GM18951 (cell line): Measurements from ENCODE around the gene NAB1.
A peak's percentile ranks its signal among the peaks of the same experiment; 100 is the strongest.
"Not testable (repeated sequence)": the region's sequence is repeated elsewhere in the genome, so short reads cannot be mapped to it uniquely, and the experiment has no call there.

ENCODE experiments used
- POLR2A ChIP-seq: IDR thresholded peaks from 4 replicates; pipeline ENCODE4 v1.6.1; 2011; ENCODE audit warnings: mild to moderate bottlenecking; ENCODE audit not compliant: insufficient read length, insufficient read depth; ENCODE audit errors: extremely low read depth
- in situ Hi-C: fragments of 300-500 bp; cut with MboI; formaldehyde crosslinking; loops from one replicate; pipeline ENCODE4 v1.12.0; 2022; ENCODE audit warnings: low sequenced_read_pairs, mixed read lengths, inconsistent platforms; ENCODE audit not compliant: unreplicated experiment

Gene NAB1

GRCh38 chr2:190649035-190649797, at the start of gene NAB1:
Gene NAB1, plus strand, starts transcription at chr2:190649083. Its CDS starts 10,094 bp downstream, at chr2:190659177.
- TF ChIP-seq POLR2A: peak; percentile 55
- in situ Hi-C loops: no loop called here

- in situ Hi-C loops: no loop called here
- TF ChIP-seq POLR2A: no peak
Measured at GRCh38 chr2:190599546-190600220, 49.2 kb upstream of the NAB1 start.

GRCh38 chr2:190600293-190601103, 48.4 kb upstream of the NAB1 start:
- no peak for TF ChIP-seq POLR2A
- in situ Hi-C loops: no loop called here

GRCh38 chr2:190603374-190603773, 45.5 kb upstream of the NAB1 start:
- in situ Hi-C loops: no loop called here
- TF ChIP-seq POLR2A: no peak

GRCh38 chr2:190607014-190607597, 41.8 kb upstream of the NAB1 start:
- no peak for TF ChIP-seq POLR2A
- in situ Hi-C loops: no loop called here

- TF ChIP-seq POLR2A: no peak
- in situ Hi-C loops: no loop called here
Measured at GRCh38 chr2:190607657-190608357, 41.1 kb upstream of the NAB1 start.

- in situ Hi-C loops: not testable (repeated sequence)
Measured at GRCh38 chr2:190608863-190609262, 40.0 kb upstream of the NAB1 start.

GRCh38 chr2:190609397-190609796, 39.5 kb upstream of the NAB1 start:
- in situ Hi-C loops: not testable (repeated sequence)

- in situ Hi-C loops: not testable (repeated sequence)
Measured at GRCh38 chr2:190610528-190610927, 38.4 kb upstream of the NAB1 start.

GRCh38 chr2:190615555-190616200, 33.2 kb upstream of the NAB1 start:
- in situ Hi-C loops: no loop called here
- TF ChIP-seq POLR2A: no peak

- TF ChIP-seq POLR2A: no peak
- in situ Hi-C loops: no loop called here
Measured at GRCh38 chr2:190618030-190618429, 30.9 kb upstream of the NAB1 start.

GRCh38 chr2:190625691-190626090, 23.2 kb upstream of the NAB1 start:
- TF ChIP-seq POLR2A: no peak
- in situ Hi-C loops: no loop called here
